ENCODE data around the gene ITGAL.

- TF ChIP-seq CTCF (conservative IDR thresholded peaks at IDR 0.05) (no peak), ZFX (IDR thresholded peaks at IDR 0.05) (no peak)
Measured at GRCh38 chr16:30434852-30435251, 37.7 kb upstream of the ITGAL start.
